ENCODE data around the gene MAPKAP1.

The MAPKAP1 gene

DNA sequence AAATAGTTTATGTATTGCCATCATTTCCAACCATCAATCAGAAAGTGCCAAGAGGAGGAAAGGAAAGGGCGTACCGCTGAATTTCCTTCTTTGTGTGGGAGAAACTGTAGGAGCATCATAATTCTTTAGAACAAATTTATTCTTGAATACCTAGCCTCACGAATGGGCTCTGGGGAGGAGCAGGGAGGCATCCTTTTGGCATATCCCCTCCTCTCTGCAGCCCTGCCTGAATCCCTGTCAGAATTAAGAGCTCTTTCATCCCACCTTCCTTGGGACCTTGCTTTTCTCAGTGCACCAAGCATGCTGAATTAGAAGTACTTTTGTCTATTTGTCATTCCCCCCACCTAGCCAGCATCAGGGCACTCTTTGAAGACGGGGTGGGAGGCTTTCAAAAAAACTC, 189.4 kb downstream of the MAPKAP1 start:
- no peak for DNase-seq (ENCODE audit: low spot score)
- TF ChIP-seq, protein P1, sequence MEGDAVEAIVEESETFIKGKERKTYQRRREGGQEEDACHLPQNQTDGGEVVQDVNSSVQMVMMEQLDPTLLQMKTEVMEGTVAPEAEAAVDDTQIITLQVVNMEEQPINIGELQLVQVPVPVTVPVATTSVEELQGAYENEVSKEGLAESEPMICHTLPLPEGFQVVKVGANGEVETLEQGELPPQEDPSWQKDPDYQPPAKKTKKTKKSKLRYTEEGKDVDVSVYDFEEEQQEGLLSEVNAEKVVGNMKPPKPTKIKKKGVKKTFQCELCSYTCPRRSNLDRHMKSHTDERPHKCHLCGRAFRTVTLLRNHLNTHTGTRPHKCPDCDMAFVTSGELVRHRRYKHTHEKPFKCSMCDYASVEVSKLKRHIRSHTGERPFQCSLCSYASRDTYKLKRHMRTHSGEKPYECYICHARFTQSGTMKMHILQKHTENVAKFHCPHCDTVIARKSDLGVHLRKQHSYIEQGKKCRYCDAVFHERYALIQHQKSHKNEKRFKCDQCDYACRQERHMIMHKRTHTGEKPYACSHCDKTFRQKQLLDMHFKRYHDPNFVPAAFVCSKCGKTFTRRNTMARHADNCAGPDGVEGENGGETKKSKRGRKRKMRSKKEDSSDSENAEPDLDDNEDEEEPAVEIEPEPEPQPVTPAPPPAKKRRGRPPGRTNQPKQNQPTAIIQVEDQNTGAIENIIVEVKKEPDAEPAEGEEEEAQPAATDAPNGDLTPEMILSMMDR (conservative IDR thresholded peaks at IDR 0.05; ENCODE audit: low read depth), result no peak
- ChIA-PET POLR2A (ENCODE audit: low non-redundant PET) (no interaction called here), CTCF (no interaction called here)
- no peak overlapping the region for H3K27ac ChIP-seq

DNA sequence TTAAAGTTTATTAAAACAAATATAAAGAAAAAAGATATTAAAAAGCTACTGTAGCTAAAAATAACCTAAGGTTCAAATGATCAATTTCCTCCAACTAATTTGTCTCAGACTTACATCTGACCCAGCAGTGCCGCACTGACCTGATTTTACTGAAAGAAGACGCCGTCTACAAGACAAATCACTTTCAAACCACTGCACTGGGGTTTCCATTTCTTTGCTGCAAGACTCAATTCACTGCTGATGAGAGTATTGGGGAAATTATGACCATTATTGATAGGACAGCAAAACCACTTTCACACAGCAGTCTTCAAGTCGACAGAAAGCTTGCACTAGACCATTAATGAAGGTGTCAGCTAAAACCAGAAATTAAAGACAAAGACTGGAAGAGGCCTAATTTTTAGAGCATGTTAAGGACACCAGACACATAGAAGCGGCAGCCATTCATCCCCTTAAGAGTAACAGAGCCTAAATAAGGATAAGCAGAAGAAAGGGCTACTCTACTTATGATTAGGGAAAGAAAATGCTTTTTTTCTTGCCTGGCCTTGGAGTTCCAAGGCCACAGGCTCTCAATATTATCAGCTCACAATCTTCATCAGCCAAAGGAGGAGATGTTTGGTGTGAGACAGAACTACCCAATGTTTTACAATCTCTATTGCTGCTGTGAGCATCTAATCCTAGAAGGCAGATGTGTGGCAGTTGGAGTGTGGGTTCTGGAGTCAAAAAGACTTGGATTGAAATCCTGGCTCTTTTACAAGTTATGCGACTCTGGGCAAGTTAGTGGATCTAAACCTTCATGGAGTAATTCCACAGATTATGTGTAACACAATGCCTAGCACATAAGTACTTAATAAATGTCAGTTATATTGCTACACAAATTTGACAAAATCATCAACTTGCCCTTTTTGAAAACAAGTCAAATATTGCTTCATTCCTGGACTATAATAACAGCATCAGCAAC, 190.7 kb downstream of the MAPKAP1 start:
- ChIA-PET POLR2A (ENCODE audit: low non-redundant PET) (no interaction called here), CTCF (interaction anchor here (0.6 kb wide), 1 partner anchor 109 kb away, joined by 3 read pairs; no protein-coding TSS in a partner anchor)
- no peak for DNase-seq (ENCODE audit: low spot score)
- TF ChIP-seq, protein P1 (conservative IDR thresholded peaks at IDR 0.05; ENCODE audit: low read depth), result no peak
- no peak overlapping the region for H3K27ac ChIP-seq

- TF ChIP-seq, protein P1 (conservative IDR thresholded peaks at IDR 0.05; ENCODE audit: low read depth), result no peak
- no peak for DNase-seq (ENCODE audit: low spot score)
- POLR2A ChIA-PET (ENCODE audit: low non-redundant PET), result no interaction called here
- CTCF ChIA-PET, result no interaction called here
- no peak overlapping the region for H3K27ac ChIP-seq
Observed at GRCh38 chr9:125515281-125515680, 191.7 kb downstream of the MAPKAP1 start.

DNA sequence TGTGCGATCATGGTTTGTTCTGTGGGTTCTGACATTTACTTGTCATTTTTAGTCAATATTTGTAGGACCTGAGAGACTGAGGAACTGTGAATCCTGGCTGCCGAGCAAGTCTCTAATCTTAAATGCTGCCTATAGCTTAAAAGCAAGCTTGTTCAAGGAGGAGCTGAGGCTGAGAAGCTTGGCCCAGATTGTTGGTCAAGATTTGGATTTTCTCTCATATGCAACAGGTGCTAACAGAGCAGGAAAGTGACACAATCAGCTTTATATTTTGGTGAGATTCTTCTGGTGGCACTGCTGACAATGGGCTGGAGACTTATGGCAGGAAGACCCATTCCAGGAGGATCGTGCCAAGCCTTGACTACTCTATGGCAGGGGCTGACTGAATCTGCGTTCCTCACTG, 192.5 kb downstream of the MAPKAP1 start:
- no peak for DNase-seq (ENCODE audit: low spot score)
- TF ChIP-seq, protein P1 (conservative IDR thresholded peaks at IDR 0.05; ENCODE audit: low read depth), result no peak
- POLR2A ChIA-PET (ENCODE audit: low non-redundant PET), result no interaction called here
- CTCF ChIA-PET, result interaction anchor here (0.7 kb wide), 1 partner anchor 91 kb away, joined by 3 read pairs; no protein-coding TSS in a partner anchor
- peak overlapping the region; percentile 77 for H3K27ac ChIP-seq

GRCh38 chr9:125513668-125514413, 193.2 kb downstream of the MAPKAP1 start:
- DNase-seq (ENCODE audit: low spot score), result peak; percentile 99
- POLR2A ChIA-PET (ENCODE audit: low non-redundant PET), result interaction anchor here (0.6 to 1.3 kb wide), 2 partner anchors 104 to 193 kb away, joined by 3 to 5 read pairs; partner anchors contain the start of gene MAPKAP1
- CTCF ChIA-PET, result interaction anchor here (0.7 to 0.9 kb wide), 4 partner anchors 25 to 106 kb away, joined by 3 read pairs; no protein-coding TSS in a partner anchor
- TF ChIP-seq, protein P1 (conservative IDR thresholded peaks at IDR 0.05; ENCODE audit: low read depth), result no peak
- H3K27ac ChIP-seq, result peak overlapping the region; percentile 77

GRCh38 chr9:125513303-125513667, 193.7 kb downstream of the MAPKAP1 start:
- CTCF ChIA-PET, result interaction anchor here (0.7 to 0.9 kb wide), 3 partner anchors 25 to 106 kb away, joined by 3 read pairs; no protein-coding TSS in a partner anchor
- POLR2A ChIA-PET (ENCODE audit: low non-redundant PET), result interaction anchor here (0.6 to 1.3 kb wide), 2 partner anchors 105 to 193 kb away, joined by 3 to 5 read pairs; partner anchors contain the start of gene MAPKAP1
- TF ChIP-seq, protein P1 (conservative IDR thresholded peaks at IDR 0.05; ENCODE audit: low read depth), result no peak
- peak overlapping the region; percentile 77 for H3K27ac ChIP-seq
- DNase-seq (ENCODE audit: low spot score), result no peak

Measured in RWPE1 (cell line).